ENCODE data around the gene PRSS57.
"Not testable (repeated sequence)": the region's sequence is repeated elsewhere in the genome, so short reads cannot be mapped to it uniquely, and the experiment has no call there.

Gene PRSS57

DNA sequence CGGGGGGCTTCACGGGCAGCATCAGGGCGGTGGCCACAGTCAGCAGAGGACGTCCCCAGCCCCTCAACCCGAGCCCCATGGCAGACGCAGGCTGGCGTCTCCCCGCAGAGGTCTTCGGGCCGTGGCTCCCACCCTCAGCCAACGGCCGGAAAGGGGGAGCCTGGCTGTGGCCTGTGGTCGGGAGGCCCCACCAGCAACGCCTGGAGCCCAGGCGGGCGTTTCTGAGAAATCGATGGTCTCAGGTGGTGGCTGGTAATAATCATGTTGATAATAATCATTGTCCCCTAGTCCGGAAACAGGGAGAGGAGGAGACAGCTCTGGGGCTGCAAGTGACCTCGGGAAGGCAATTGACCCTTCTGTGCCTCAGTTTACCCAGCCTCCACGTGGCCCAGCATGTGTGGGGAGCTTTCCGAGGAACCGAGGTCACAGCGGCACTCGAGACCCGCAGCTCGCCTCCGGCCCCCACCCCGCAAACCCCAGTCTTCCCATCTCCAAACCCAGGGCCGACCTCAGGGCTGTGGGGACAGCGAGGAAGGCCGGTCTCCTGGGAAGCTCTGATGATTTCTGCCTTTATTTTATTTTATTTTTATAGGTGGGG, at the start of gene PRSS57:
PRSS57 (minus strand) TSS at position 101 of the 598 bp plus-strand sequence; CDS start at position 79, 22 bp downstream.
- Mint-ChIP-seq H3K27ac (peak within 1 kb of the TSS; percentile 51), H3K9me3 (no peaks in the 10 kb centered on the region), H3K36me3 (ENCODE audit: low read depth) (no peaks in the 10 kb centered on the region), H3K27me3 (peaks cover 22% of the 10 kb centered on the region), H3K4me3 (peak within 1 kb of the TSS; percentile 60), H3K4me1 (ENCODE audit: low read depth) (peaks cover 38% of the 10 kb centered on the region)
- intact Hi-C loops (cut with micrococcal nuclease), result no loop called here

DNA sequence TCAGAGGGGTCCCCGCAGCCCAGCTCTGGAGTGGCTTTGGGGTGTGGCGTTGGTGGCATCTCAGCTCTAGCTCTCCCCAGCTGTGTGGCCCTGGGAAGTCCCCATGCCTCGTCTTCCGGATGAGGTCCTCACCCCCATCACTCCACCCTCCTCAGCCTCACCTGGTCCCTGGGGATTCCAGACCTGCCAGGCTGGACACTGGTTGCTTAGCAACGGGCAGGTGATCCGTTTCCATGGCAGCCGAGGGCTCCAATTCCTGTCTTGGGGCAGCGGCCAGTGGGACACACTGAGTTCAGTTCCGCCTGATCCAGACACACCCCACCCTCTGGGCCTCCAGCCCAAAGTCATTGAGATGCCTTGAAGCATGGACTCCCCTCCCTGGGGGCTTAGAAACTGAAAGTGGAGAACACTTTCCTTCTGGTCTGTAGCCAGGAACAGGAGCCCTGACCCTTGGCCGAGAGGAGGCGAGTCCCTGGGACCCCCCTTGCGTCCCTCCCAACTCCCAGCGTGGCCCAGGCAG, 48.0 kb upstream of the PRSS57 start:
- Mint-ChIP-seq H3K27me3 (peaks cover 10% of the 10 kb centered on the region), H3K27ac (no peak overlapping the region), H3K4me3 (no peak overlapping the region), H3K4me1 (ENCODE audit: low read depth) (no peaks in the 10 kb centered on the region), H3K36me3 (ENCODE audit: low read depth) (no peaks in the 10 kb centered on the region), H3K9me3 (peaks cover 8% of the 10 kb centered on the region)
- intact Hi-C loops (cut with micrococcal nuclease), result no loop called here

DNA sequence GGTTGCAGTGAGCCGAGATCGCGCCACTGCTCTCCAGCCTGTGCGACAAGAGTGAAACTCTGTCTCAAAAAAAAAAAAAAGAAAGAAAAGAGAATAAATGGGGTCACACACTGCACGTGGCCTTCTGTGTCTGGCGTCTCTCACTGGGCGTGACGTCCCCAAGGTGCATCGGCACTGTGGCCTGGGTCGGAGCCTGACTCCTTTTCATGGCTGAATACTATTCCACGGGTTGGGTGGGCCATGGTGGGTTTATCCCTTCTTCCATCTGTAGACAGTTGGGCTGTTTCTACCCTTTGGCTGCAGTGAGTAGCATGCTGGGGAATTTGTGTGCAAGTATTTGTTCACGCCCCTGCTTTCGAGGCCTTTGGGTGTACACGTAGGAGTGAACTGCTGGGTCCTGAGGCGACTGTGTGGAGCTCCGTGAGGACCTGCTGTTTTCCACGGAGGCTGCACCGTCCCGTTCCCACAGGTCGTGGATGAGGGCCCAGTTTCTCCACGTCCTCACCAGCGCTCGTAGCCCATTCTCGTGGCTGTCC, 47.4 kb upstream of the PRSS57 start:
- Mint-ChIP-seq H3K27ac (no peak overlapping the region), H3K4me1 (ENCODE audit: low read depth) (no peaks in the 10 kb centered on the region), H3K9me3 (peaks cover 2% of the 10 kb centered on the region), H3K36me3 (ENCODE audit: low read depth) (no peaks in the 10 kb centered on the region), H3K27me3 (peaks cover 16% of the 10 kb centered on the region), H3K4me3 (no peak overlapping the region)
- intact Hi-C loops (cut with micrococcal nuclease), result no loop called here

DNA sequence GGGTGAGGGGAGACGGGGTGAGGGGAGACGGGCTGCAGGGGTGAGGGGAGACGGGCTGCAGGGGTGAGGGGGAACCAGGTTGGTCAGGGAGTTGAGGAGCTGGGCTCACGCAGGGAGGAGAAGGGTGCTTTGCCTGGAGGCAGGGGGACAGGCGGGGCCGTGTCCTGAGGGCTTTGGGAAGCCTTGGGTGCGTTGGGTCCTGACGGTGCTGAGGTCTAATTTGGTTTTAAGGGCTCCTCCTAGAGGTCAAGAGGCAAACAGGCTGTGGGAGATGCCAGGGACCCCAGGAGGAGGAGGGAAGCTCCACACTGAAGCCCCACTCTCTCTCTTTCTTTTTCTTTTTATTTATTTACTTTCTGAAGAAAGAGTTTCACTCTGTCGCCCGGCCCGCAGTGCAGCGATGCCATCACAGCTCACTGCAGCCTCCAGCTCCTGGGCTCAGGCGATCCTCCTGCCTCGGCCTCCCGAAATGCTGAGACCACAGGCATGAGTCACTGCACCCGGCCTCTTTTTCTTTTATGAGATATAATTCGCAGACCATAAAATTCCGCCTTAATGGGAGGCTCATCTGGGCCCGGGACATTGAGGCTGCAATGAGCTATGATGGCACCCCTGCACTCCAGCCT, 46.4 kb upstream of the PRSS57 start:
- no peak overlapping the region for H3K4me3 Mint-ChIP-seq
- no peaks in the 10 kb centered on the region for H3K9me3 Mint-ChIP-seq
- H3K27me3 Mint-ChIP-seq, result peaks cover 23% of the 10 kb centered on the region
- no peak overlapping the region for H3K27ac Mint-ChIP-seq
- no peaks in the 10 kb centered on the region for H3K36me3 Mint-ChIP-seq (ENCODE audit: low read depth)
- H3K4me1 Mint-ChIP-seq (ENCODE audit: low read depth), result no peaks in the 10 kb centered on the region
- intact Hi-C loops (cut with micrococcal nuclease), result no loop called here

DNA sequence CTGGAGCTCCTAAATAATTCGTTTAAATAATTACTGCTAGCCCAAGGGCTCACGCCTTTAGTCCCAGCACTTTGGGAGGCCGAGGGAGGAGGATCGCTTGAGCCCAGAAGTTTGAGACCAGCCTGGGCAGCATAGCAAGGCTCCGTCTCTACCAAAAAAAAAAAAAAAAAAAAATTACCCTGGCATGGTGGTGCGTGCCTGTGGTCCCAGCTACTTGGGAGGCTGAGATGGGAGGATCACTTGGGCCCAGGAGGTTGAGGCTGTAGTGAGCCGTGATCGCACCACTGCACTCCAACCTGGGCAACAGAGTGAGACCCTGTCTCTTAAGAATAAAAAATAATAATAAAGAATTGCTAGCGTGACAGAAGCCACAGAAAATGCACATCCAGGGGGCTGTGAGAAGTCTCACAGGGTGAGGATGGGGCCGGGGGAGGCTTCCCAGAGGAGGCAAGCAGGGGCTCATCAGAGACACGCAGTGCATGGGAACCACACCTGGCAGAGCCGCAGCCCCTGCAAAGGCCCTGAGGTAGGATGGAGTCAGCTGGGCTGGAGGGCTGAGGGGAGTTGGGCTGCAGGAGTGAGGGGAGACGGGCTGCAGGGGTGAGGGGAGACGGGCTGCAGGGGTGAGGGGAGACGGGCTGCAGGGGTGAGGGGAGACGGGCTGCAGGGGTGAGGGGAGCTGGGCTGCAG, 45.7 kb upstream of the PRSS57 start:
- H3K9me3 Mint-ChIP-seq; H3K4me1 Mint-ChIP-seq (ENCODE audit: low read depth); H3K27ac Mint-ChIP-seq; H3K36me3 Mint-ChIP-seq (ENCODE audit: low read depth); H3K4me3 Mint-ChIP-seq; intact Hi-C loops (cut with micrococcal nuclease): not testable (repeated sequence)
- peaks cover 23% of the 10 kb centered on the region for H3K27me3 Mint-ChIP-seq

DNA sequence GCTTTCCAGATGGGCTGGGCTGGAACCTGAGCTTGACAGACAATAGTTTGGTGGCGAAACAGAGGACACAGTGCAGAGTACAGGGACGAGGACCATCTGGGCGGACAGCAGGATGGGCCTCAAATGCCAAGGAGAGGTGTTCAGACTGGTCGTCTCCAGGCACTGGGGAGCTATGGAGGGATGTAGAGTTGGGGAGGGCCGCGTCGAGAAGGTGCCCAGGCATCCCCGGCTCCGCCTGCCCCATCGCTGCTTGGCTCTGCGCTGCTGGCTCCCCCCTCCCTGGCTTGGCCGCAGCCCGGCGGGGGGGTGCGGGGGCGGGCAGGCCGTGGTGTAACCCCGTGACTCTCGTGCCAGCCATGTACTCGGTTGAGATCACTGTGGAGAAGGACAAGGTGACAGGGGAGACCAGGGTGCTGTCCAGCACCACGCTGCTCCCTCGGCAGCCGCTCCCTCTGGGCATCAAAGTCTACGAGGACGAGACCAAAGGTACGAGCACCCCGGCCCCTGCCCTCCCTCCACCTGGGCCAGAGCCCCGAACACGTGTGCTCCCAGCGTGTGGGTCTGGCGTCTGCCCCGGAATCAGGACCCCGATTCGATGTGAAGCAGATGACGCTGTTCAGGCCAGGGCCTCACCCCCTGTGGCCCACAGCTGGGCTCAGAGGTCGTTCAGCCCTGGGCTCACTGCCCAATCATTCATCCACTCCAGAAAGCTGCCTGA, 44.9 kb upstream of the PRSS57 start:
- no peaks in the 10 kb centered on the region for H3K4me1 Mint-ChIP-seq (ENCODE audit: low read depth)

DNA sequence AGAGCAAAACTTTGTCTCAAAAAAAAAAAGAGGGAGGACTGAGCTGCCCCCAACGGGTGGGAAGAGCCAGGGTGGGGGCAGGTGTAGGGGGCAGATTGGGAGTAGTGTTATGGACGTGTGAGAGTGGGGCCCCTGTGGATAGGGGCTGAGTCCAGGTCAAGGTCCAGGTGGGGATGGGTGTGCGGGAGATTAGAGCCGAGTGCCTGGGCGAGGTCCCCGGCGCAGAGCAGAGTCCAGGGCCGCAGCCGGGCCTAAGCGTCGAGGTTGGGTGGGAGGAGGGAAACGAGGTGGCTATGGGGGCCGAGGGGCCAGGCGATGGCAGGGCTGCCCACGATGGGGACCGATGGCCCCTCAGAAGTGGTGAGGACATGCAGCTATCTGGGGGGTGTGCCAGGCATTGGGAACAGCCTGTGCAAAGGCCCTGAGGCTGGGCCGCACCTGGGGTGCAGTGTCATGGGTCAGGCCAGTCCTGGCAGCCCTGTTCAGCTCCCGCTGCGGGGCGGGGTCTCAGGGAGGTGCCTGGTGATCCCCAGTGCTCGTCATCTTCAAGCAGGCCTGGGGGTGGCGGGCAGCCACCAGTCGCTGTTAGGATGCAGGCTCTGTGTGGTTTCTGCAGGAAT, 43.4 kb upstream of the PRSS57 start:
- Mint-ChIP-seq H3K9me3 (no peaks in the 10 kb centered on the region), H3K4me3 (no peak overlapping the region), H3K27me3 (peaks cover 23% of the 10 kb centered on the region), H3K36me3 (ENCODE audit: low read depth) (no peaks in the 10 kb centered on the region), H3K4me1 (ENCODE audit: low read depth) (peaks cover 5% of the 10 kb centered on the region), H3K27ac (no peak overlapping the region)
- intact Hi-C loops (cut with micrococcal nuclease), result no loop called here

More for the DNA sequence above, 44.9 kb upstream of the PRSS57 start:
- Mint-ChIP-seq H3K27ac (no peak overlapping the region), H3K36me3 (ENCODE audit: low read depth) (no peaks in the 10 kb centered on the region), H3K9me3 (no peaks in the 10 kb centered on the region), H3K27me3 (peaks cover 23% of the 10 kb centered on the region), H3K4me3 (no peak overlapping the region)
- intact Hi-C loops (cut with micrococcal nuclease), result no loop called here

DNA sequence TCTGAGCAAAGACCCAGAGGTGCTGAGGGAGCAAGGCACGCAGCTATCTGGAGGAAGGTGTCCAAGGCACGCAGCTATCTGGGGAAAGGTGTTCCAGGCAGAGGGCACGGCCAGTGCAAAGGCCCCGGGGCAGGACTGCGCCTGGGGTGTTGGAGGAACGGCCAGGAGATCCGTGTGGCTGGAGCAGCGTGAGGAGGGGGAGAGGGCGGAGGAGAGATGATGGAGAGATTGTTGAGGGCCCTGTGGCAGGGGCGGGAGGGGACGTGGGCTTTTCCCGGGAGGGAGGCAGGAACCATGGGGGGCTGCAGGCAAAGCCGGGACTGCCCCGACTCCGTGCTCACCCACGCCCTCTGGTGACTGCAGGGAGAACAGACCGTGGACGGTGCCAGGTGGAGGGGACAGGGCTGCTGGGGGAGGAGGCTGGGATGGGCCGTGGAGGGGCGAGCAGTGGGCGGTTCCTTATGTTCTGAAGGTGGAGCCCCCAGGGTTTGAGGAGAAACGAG, 42.4 kb upstream of the PRSS57 start:
- Mint-ChIP-seq H3K4me1 (ENCODE audit: low read depth) (peaks cover 11% of the 10 kb centered on the region), H3K4me3 (no peak overlapping the region), H3K9me3 (no peaks in the 10 kb centered on the region), H3K27ac (no peak overlapping the region), H3K27me3 (peaks cover 26% of the 10 kb centered on the region), H3K36me3 (ENCODE audit: low read depth) (no peaks in the 10 kb centered on the region)
- intact Hi-C loops (cut with micrococcal nuclease), result no loop called here

DNA sequence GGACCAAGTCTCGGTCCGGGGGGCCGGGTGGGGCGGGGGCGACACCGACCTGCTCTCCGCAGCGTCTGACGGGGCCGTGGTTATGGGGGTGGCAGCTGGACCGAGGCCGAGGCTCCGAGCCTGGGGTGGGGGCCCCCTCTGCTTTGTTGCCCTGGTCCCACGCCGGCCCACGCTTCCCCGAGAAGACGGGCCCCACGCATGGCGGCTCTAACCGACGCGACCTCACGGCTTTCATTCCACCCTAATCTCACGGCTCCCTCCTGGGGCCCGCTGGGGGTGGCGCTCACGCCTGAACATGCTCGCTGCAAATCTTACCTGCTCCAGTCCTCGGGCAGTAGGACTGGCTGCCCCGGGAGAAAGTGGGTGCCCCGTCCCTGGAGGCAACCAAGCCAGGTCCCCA, 40.9 kb upstream of the PRSS57 start:
- Mint-ChIP-seq H3K9me3 (no peaks in the 10 kb centered on the region), H3K27ac (no peak overlapping the region), H3K27me3 (peaks cover 26% of the 10 kb centered on the region), H3K36me3 (ENCODE audit: low read depth) (no peaks in the 10 kb centered on the region), H3K4me3 (no peak overlapping the region), H3K4me1 (ENCODE audit: low read depth) (peaks cover 11% of the 10 kb centered on the region)
- intact Hi-C loops (cut with micrococcal nuclease), result no loop called here

DNA sequence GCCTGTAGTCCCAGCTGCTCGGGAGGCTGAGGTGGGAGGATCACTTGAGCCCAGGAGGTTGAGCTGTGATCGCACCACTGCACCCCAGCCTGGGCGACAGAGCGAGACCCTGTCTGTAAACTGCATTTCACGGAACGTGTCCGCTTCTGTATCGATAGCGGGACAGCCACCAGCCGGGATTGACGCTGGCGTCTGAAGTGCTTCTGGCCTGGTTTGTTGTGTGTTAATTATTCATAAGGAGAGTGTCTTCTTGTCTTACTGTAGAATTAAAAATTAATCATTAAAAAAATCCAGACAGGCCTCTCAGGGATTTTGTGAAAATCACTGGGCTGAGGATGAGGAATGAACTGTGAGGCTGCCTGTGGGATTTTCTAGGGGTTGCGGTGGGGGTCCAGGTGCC, 39.5 kb upstream of the PRSS57 start:
- intact Hi-C loops (cut with micrococcal nuclease), result loop anchor here (1.0 to 5.0 kb wide), 2 partner anchors 69 to 147 kb away; partner anchors contain the start of gene HCN2
- Mint-ChIP-seq H3K36me3 (ENCODE audit: low read depth) (no peaks in the 10 kb centered on the region), H3K9me3 (no peaks in the 10 kb centered on the region), H3K27me3 (peaks cover 26% of the 10 kb centered on the region), H3K27ac (peak overlapping the region; percentile 35), H3K4me1 (ENCODE audit: low read depth) (peaks cover 11% of the 10 kb centered on the region), H3K4me3 (no peak overlapping the region)

DNA sequence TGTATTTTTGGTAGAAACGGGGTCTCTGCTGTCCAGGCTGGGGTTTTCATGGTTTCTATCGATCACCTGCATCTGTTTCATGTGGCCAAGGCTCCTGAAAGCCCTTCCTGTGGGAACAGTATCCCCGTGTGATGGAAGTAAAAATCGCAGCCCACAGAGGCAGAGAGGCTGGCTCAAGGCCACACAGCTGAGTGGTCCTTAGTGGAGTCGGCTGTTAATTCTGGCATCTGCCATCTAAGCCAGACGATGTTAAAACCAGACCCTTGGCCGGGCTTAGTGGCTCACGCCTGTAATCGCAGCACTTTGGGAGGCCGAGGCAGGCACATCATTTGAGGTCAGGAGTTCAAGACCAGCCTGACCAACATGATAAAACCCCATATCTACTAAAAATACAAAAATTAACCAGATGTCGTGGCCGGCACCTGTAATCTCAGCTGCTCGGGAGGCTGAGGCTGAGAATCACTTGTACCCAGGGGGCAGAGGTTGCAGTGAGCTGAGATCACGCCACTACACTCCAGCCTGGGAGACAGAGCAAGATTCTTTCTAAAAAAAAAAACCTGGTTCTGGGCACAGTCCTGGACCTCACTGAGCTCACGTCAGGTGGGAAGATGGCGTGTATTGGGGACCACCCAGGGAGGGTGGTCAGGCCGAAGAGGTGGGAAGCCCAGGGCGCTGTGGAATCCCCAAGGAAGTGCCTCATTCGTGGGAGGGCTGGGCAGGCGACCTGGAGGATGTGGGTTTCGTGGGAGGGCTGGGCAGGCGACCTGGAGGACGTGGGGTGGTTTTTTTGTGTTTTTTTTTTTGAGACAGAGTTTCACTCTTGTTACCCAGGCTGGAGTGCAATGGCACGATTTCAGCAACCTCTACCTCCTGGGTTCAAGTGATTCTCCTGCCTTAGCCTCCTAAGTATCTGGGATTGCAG, 37.2 kb upstream of the PRSS57 start:
- Mint-ChIP-seq H3K27ac (no peak overlapping the region), H3K4me1 (ENCODE audit: low read depth) (peaks cover 17% of the 10 kb centered on the region), H3K9me3 (no peaks in the 10 kb centered on the region), H3K36me3 (ENCODE audit: low read depth) (no peaks in the 10 kb centered on the region), H3K4me3 (no peak overlapping the region), H3K27me3 (peaks cover 20% of the 10 kb centered on the region)
- intact Hi-C loops (cut with micrococcal nuclease), result loop anchor here (5.0 kb wide), 1 partner anchor 145 kb away; the partner anchor contains the start of gene HCN2

DNA sequence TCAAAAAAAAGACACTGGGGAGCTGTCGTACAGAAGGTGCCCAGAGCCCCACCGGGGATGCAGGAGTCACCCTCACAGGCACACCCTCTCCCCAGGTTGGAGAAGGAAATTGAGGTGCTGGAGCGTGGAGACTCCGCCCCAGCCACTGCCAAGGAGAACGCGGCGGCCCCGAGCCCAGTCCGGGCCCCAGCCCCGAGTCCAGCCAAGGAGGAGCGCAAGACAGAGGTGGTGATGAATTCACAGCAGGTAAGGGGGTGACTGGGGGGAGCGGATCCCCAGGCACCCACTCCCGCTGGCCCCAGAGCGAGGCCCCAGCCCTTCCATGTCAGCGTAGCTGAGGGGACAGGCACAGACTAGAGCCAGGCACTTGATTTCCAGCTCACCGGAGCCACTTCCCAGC, 35.7 kb upstream of the PRSS57 start:
- Mint-ChIP-seq H3K27ac (no peak overlapping the region), H3K4me1 (ENCODE audit: low read depth) (peaks cover 17% of the 10 kb centered on the region), H3K27me3 (peaks cover 23% of the 10 kb centered on the region), H3K9me3 (no peaks in the 10 kb centered on the region), H3K36me3 (ENCODE audit: low read depth) (no peaks in the 10 kb centered on the region), H3K4me3 (no peak overlapping the region)
- intact Hi-C loops (cut with micrococcal nuclease), result loop anchor here (5.0 kb wide), 1 partner anchor 144 kb away; the partner anchor contains the start of gene HCN2

Measured in dendritic cell treated with granulocyte-macrophage colony-stimulating factor and Interleukin-4, amounts not matched to agents 40 ng/mL and 50 ng/mL, for 4 days (primary cell).